Mesenchymal stem cell (in vitro differentiated cells and primary cell): ENCODE measurements around the gene PRR30.

Experiments
- DNase-seq: peaks from one replicate; pipeline ENCODE4 v3.0.0-alpha.2; 2013
- H2AFZ ChIP-seq: one replicate; pipeline ENCODE4 v1.6.1; 2013; ENCODE audit warnings: low read depth, mild to moderate bottlenecking, control low read depth, inconsistent platforms, low read length, moderate library complexity
- H2AK5ac ChIP-seq: 2 replicates; pipeline ENCODE4 v1.6.1; 2013; ENCODE audit warnings: low read length, moderate library complexity, mild to moderate bottlenecking, inconsistent platforms; ENCODE audit not compliant: severe bottlenecking
- H2BK120ac ChIP-seq: one replicate; pipeline ENCODE4 v1.6.1; 2013; ENCODE audit warnings: low read depth, mild to moderate bottlenecking, inconsistent platforms, low read length, moderate library complexity
- H2BK12ac ChIP-seq, 2 experiments: one replicate each; pipeline ENCODE4 v1.6.1; 2013; ENCODE audit warnings: inconsistent platforms in 2 of 2, low read length in 2 of 2, mild to moderate bottlenecking in 2 of 2, moderate library complexity in 2 of 2, control low read depth in 1 of 2
- H2BK15ac ChIP-seq: one replicate; pipeline ENCODE4 v1.6.1; 2013; ENCODE audit warnings: mild to moderate bottlenecking, low read depth, inconsistent platforms; ENCODE audit not compliant: poor library complexity, severe bottlenecking
- H2BK5ac ChIP-seq: 2 replicates; pipeline ENCODE4 v1.6.1; 2013; ENCODE audit warnings: low read depth, mild to moderate bottlenecking, low read length, control low read depth, inconsistent platforms; ENCODE audit not compliant: poor library complexity, severe bottlenecking
- H3K14ac ChIP-seq, 2 experiments: one replicate each; pipeline ENCODE4 v1.6.1; 2013; ENCODE audit warnings: inconsistent platforms in 2 of 2, low read length in 2 of 2, control low read depth in 1 of 2, mild to moderate bottlenecking in 1 of 2, moderate library complexity in 1 of 2
- H3K18ac ChIP-seq, 2 experiments: one replicate each; pipeline ENCODE4 v1.6.1; 2013; ENCODE audit warnings: inconsistent platforms in 2 of 2, low read length in 2 of 2, control low read depth in 1 of 2, low read depth in 1 of 2, mild to moderate bottlenecking in 1 of 2
- H3K23ac ChIP-seq, 2 experiments: one replicate each; pipeline ENCODE4 v1.6.1; 2013; ENCODE audit warnings: inconsistent platforms in 2 of 2, low read length in 2 of 2, mild to moderate bottlenecking in 2 of 2, moderate library complexity in 2 of 2, control low read depth in 1 of 2
- H3K27ac ChIP-seq: 2 replicates; pipeline ENCODE4 v1.5.1; 2013; ENCODE audit warnings: mild to moderate bottlenecking, moderate library complexity, low read length, control low read depth, inconsistent platforms; ENCODE audit not compliant: poor library complexity, severe bottlenecking
- H3K27me3 ChIP-seq, 2 experiments: 2 replicates each; pipeline versions ENCODE4 v1.6.1 to v1.7.0; 2013; ENCODE audit warnings: low read length in 2 of 2, mild to moderate bottlenecking in 2 of 2, moderate library complexity in 2 of 2, control low read depth in 1 of 2, inconsistent platforms in 1 of 2; ENCODE audit not compliant: control insufficient read depth in 1 of 2, insufficient read depth in 1 of 2
- H3K36me3 ChIP-seq, 2 experiments: 2 replicates each; pipeline versions ENCODE4 v1.6.1 to v1.7.0; 2013; ENCODE audit warnings: low read length in 2 of 2, control low read depth in 1 of 2, inconsistent platforms in 1 of 2, low read depth in 1 of 2, mild to moderate bottlenecking in 1 of 2; ENCODE audit not compliant: insufficient read depth in 2 of 2, control insufficient read depth in 1 of 2
- H3K4ac ChIP-seq, 2 experiments: one replicate each; pipeline ENCODE4 v1.6.1; 2013; ENCODE audit warnings: inconsistent platforms in 2 of 2, low read length in 2 of 2, mild to moderate bottlenecking in 2 of 2, moderate library complexity in 2 of 2, control low read depth in 1 of 2, low read depth in 1 of 2
- H3K4me1 ChIP-seq: 2 replicates; pipeline ENCODE4 v1.6.1; 2013; ENCODE audit warnings: low read depth, low read length, control low read depth; ENCODE audit not compliant: control insufficient read depth, insufficient read depth
- H3K4me2 ChIP-seq: 2 replicates; pipeline ENCODE4 v1.6.1; 2013; ENCODE audit warnings: low read length, mild to moderate bottlenecking, inconsistent platforms; ENCODE audit not compliant: poor library complexity, severe bottlenecking
- H3K4me3 ChIP-seq, 2 experiments: 2 replicates each; pipeline versions ENCODE4 v1.5.1 to v1.7.0; 2013; ENCODE audit warnings: low read length in 2 of 2, mild to moderate bottlenecking in 2 of 2, control low read depth in 1 of 2, low read depth in 1 of 2; ENCODE audit not compliant: insufficient read depth in 1 of 2
- H3K79me1 ChIP-seq: replicated peaks from 2 replicates; pipeline ENCODE4 v1.6.1; 2013; ENCODE audit warnings: mild to moderate bottlenecking, control low read depth, low read length, inconsistent platforms; ENCODE audit not compliant: poor library complexity, severe bottlenecking
- H3K9ac ChIP-seq: 2 replicates; pipeline ENCODE4 v1.7.0; 2013; ENCODE audit warnings: mild to moderate bottlenecking, low read length, moderate library complexity
- H3K9me3 ChIP-seq: 2 replicates; pipeline ENCODE4 v1.7.0; 2013; ENCODE audit warnings: mild to moderate bottlenecking, low read length; ENCODE audit not compliant: control insufficient read depth
- H4K8ac ChIP-seq: one replicate; pipeline ENCODE4 v1.6.1; 2013; ENCODE audit warnings: inconsistent platforms, mild to moderate bottlenecking, low read length, moderate library complexity
- H4K91ac ChIP-seq: one replicate; pipeline ENCODE4 v1.6.1; 2013; ENCODE audit warnings: mild to moderate bottlenecking, low read length, inconsistent platforms
- WGBS: methylation state at CpG from one replicate; pipeline ENCODE4 v1.1.7; 2013; ENCODE audit warnings: mixed read lengths; 5-methylcytosine and 5-hydroxymethylcytosine counted together

Gene PRR30

GRCh38 chr2:27127883-27128667 lies 11.1 kb downstream of the PRR30 start:
- Histone ChIP-seq H2BK12ac (no peak overlapping the region), H3K9ac (no peak overlapping the region), H2BK15ac (no peak overlapping the region), H3K36me3 (peaks cover 39 to 40% of the 10 kb centered on the region in 2 experiments), H2AK5ac (no peak overlapping the region), H3K79me1 (peaks cover 17% of the 10 kb centered on the region), H3K4ac (no peak overlapping the region), H3K14ac (no peak overlapping the region), H2AFZ (no peak overlapping the region), H3K18ac (no peak overlapping the region), H2BK120ac (no peak overlapping the region), H2BK5ac (no peak overlapping the region), H3K9me3 (no peaks in the 10 kb centered on the region), H4K8ac (no peak overlapping the region), H4K91ac (no peak overlapping the region), H3K27ac (no peak overlapping the region), H3K4me1 (peaks cover 20% of the 10 kb centered on the region), H3K27me3 (peaks cover 0 to 11% of the 10 kb centered on the region in 2 experiments), H3K4me2 (no peak overlapping the region), H3K4me3 (no peak overlapping the region), H3K23ac (no peak overlapping the region)
- DNase-seq = no peak
- 83% methylated on average over 7 of the region's 9 CpGs for WGBS

GRCh38 chr2:27126252-27126710 lies 12.9 kb downstream of the PRR30 start:
- H3K9me3 ChIP-seq = no peaks in the 10 kb centered on the region
- no peak overlapping the region for H3K4me3 ChIP-seq
- H3K36me3 ChIP-seq = peaks cover 21 to 22% of the 10 kb centered on the region in 2 experiments
- H2AFZ ChIP-seq = no peak overlapping the region
- H3K9ac ChIP-seq = no peak overlapping the region
- H3K4me1 ChIP-seq = peaks cover 9% of the 10 kb centered on the region
- no peak overlapping the region for H2AK5ac ChIP-seq
- H2BK12ac ChIP-seq = no peak overlapping the region
- H4K8ac ChIP-seq = no peak overlapping the region
- no peak overlapping the region for H2BK120ac ChIP-seq
- no peak overlapping the region for H3K27ac ChIP-seq
- DNase-seq = no peak
- no peak overlapping the region for H3K4ac ChIP-seq
- H3K14ac ChIP-seq = no peak overlapping the region
- peaks cover 3% of the 10 kb centered on the region for H3K79me1 ChIP-seq
- no peak overlapping the region for H3K23ac ChIP-seq
- 50% methylated on average over 5 of the region's 5 CpGs for WGBS
- no peak overlapping the region for H2BK5ac ChIP-seq
- no peak overlapping the region for H3K18ac ChIP-seq
- peaks cover 16 to 29% of the 10 kb centered on the region in 2 experiments for H3K27me3 ChIP-seq
- no peak overlapping the region for H3K4me2 ChIP-seq
- H4K91ac ChIP-seq = no peak overlapping the region
- no peak overlapping the region for H2BK15ac ChIP-seq

GRCh38 chr2:27125104-27125503 lies 14.1 kb downstream of the PRR30 start:
- peaks cover 9 to 11% of the 10 kb centered on the region in 2 experiments for H3K36me3 ChIP-seq
- H2BK120ac ChIP-seq = no peak overlapping the region
- H2BK5ac ChIP-seq = no peak overlapping the region
- H2AK5ac ChIP-seq = no peak overlapping the region
- H3K18ac ChIP-seq = no peak overlapping the region
- H3K4ac ChIP-seq = no peak overlapping the region
- no peak overlapping the region for H3K23ac ChIP-seq
- no peak overlapping the region for H3K14ac ChIP-seq
- H4K8ac ChIP-seq = no peak overlapping the region
- no peak overlapping the region for H3K27ac ChIP-seq
- no peak overlapping the region for H2AFZ ChIP-seq
- H3K4me1 ChIP-seq = peaks cover 9% of the 10 kb centered on the region
- no peak for DNase-seq
- H3K9ac ChIP-seq = no peak overlapping the region
- H2BK12ac ChIP-seq = no peak overlapping the region
- no peak overlapping the region for H3K4me2 ChIP-seq
- H3K79me1 ChIP-seq = peaks cover 1% of the 10 kb centered on the region
- no peaks in the 10 kb centered on the region for H3K9me3 ChIP-seq
- no peak overlapping the region for H3K4me3 ChIP-seq
- no peak overlapping the region for H2BK15ac ChIP-seq
- no peak overlapping the region for H4K91ac ChIP-seq
- 98% methylated on average over 2 of the region's 3 CpGs for WGBS
- peaks cover 23 to 40% of the 10 kb centered on the region in 2 experiments for H3K27me3 ChIP-seq

- Histone ChIP-seq H3K4me3 (peak within 1 kb of the TSS; percentile 55 to 75), H3K4me2 (peak within 1 kb of the TSS; percentile 55), H3K14ac (peak within 1 kb of the TSS in 1 of 2 experiments; percentile 51), H3K4me1 (peaks cover 15% of the 10 kb centered on the region), H3K18ac (peak within 1 kb of the TSS; percentile 5 to 63), H3K27ac (no peak within 1 kb of the TSS), H3K4ac (no peak within 1 kb of the TSS), H3K9ac (peak within 1 kb of the TSS; percentile 57), H2BK15ac (peak within 1 kb of the TSS; percentile 77), H3K36me3 (peaks cover 0 to 6% of the 10 kb centered on the region in 2 experiments), H2AK5ac (no peak within 1 kb of the TSS), H2BK12ac (no peak within 1 kb of the TSS), H2AFZ (peak within 1 kb of the TSS; percentile 80), H3K9me3 (no peaks in the 10 kb centered on the region), H3K27me3 (peaks cover 33 to 54% of the 10 kb centered on the region in 2 experiments), H4K91ac (peak within 1 kb of the TSS; percentile 87), H3K23ac (no peak within 1 kb of the TSS), H4K8ac (peak within 1 kb of the TSS; percentile 82), H2BK5ac (no peak within 1 kb of the TSS), H2BK120ac (no peak within 1 kb of the TSS), H3K79me1 (no peaks in the 10 kb centered on the region)
- DNase-seq = peak; percentile 18
- 15% methylated on average over 43 of the region's 47 CpGs for WGBS
Measured at GRCh38 chr2:27123302-27124150, 15.7 kb downstream of the PRR30 start, which contains the start of gene ABHD1. ABHD1 (plus strand) TSS chr2:27123815; CDS start chr2:27123949, 134 bp downstream.
